ENCODE data around the gene SLC2A9. TPM values are rescaled to one million over a fixed set of nuclear protein-coding genes. Genes with fewer than 3 reads are reported as not detected.

The SLC2A9 gene
- total and polyA plus RNA-seq, 2 of the 13 experiments (the other 11 are each of a cell fraction or from before 2014, with no cell fraction given): 36.2 to 42.3 TPM

GRCh38 chr4:9976293-9976692 is 45.0 kb downstream of the SLC2A9 start (continued):
- no peak for TF ChIP-seq E2F1 (CRISPR knock-in tag; IDR thresholded peaks at IDR 0.05)
- TF ChIP-seq HOXA7 (CRISPR knock-in tag; IDR thresholded peaks at IDR 0.05): no peak
- TF ChIP-seq ZNF326 (CRISPR knock-in tag; IDR thresholded peaks at IDR 0.05; ENCODE audit: borderline replicate concordance): no peak
- no peak for TF ChIP-seq DNMT1 (CRISPR knock-in tag; IDR thresholded peaks at IDR 0.05)
- no peak for TF ChIP-seq KLF16 (CRISPR knock-in tag; IDR thresholded peaks at IDR 0.05)
- TF ChIP-seq GATAD2A (CRISPR knock-in tag; IDR thresholded peaks at IDR 0.05): no peak
- TF ChIP-seq HDAC6 (IDR thresholded peaks at IDR 0.05; ENCODE audit: low read depth, low read length): no peak
- no peak for TF ChIP-seq NCOA1 (CRISPR knock-in tag; IDR thresholded peaks at IDR 0.05)
- TF ChIP-seq HNRNPH1 (optimal IDR thresholded peaks at IDR 0.05; ENCODE audit: low read depth, low read length): no peak
- no peak for TF ChIP-seq NCOA5 (CRISPR knock-in tag; IDR thresholded peaks at IDR 0.05)
- no peak for TF ChIP-seq ZNF362 (CRISPR knock-in tag; IDR thresholded peaks at IDR 0.05; ENCODE audit: borderline replicate concordance)

GRCh38 chr4:9971711-9972110 is 49.6 kb downstream of the SLC2A9 start:
- POLR2A ChIA-PET: no interaction called here
- peaks cover 8 to 38% of the 10 kb centered on the region in 2 experiments; a peak in 4 of 5 replicates for H3K36me3 ChIP-seq (replicated peaks in 1 of 2; ENCODE audit: control insufficient read depth in 1 of 2, insufficient read depth in 2 of 2, low read length in 2 of 2)
- CTCF ChIA-PET (ENCODE audit: low intra/inter-chr PET ratio, low total read pairs): no interaction called here

More at GRCh38 chr4:9971711-9972110, 49.6 kb downstream of the SLC2A9 start:
- DNase-seq (ENCODE audit: low spot score): no peak
- no peak for ATAC-seq
- no peaks in the 10 kb centered on the region for H3K27me3 ChIP-seq (ENCODE audit: control insufficient read depth in 1 of 2, insufficient read depth in 2 of 2, low read length in 2 of 2)
- intact Hi-C loops (cut with micrococcal nuclease; ENCODE audit: unreplicated experiment) (no loop called here), in situ Hi-C loops (cut with HindIII; ENCODE audit: extremely low pct_ligation_motif_present, low pct_unique_long_range_greater_than_20kb) (no loop called here)
- TF ChIP-seq ZNF7 (CRISPR knock-in tag; IDR thresholded peaks at IDR 0.05) (0 out of 2 replicates have a peak, but pooled peaks have one; percentile 15), DPF2 (CRISPR knock-in tag; IDR thresholded peaks at IDR 0.05; ENCODE audit: borderline replicate concordance, low read depth) (no peak), REXO4 (CRISPR knock-in tag; IDR thresholded peaks at IDR 0.05; ENCODE audit: borderline replicate concordance) (no peak), CCDC6 (CRISPR knock-in tag; IDR thresholded peaks at IDR 0.05) (no peak), RFX5 (IDR thresholded peaks at IDR 0.05; ENCODE audit: low read depth, low read length) (peak; percentile 65; the same call in 1 of the 2 replicates), CEBPB (IDR thresholded peaks at IDR 0.05; ENCODE audit: borderline replicate concordance, low read depth, low read length) (peak; percentile 46; the same call in 1 of the 2 replicates)
- H3K79me2 ChIP-seq (ENCODE audit: insufficient read depth, low read length): peaks cover 9% of the 10 kb centered on the region
- no peak overlapping the region for H2AFZ ChIP-seq (ENCODE audit: low read length)
- no peak for FAIRE-seq
- H3K4me1 ChIP-seq (ENCODE audit: insufficient read depth, low read length): 0 out of 2 replicates have a peak, but pooled peaks cover 16% of the 10 kb centered on the region
- H3K9ac ChIP-seq (ENCODE audit: insufficient read depth, low read depth, low read length): no peak overlapping the region
- H4K20me1 ChIP-seq (ENCODE audit: insufficient read depth, low read length): no peaks in the 10 kb centered on the region
- H3K27ac ChIP-seq (ENCODE audit: extremely low read length, insufficient read depth, low read length): no peak overlapping the region
- BruUV-seq (replicated peaks): no TSS peak
- H3K9me3 ChIP-seq (ENCODE audit: low read length): no peaks in the 10 kb centered on the region
- no peak overlapping the region for H3K4me2 ChIP-seq (ENCODE audit: low read depth, low read length)
- 82% methylated on average over 3 of the region's 3 CpGs for WGBS (ENCODE audit: low lambda C conversion rate)
- H3K4me3 ChIP-seq (replicated peaks in 1 of 3; ENCODE audit: insufficient read depth in 1 of 3, low read depth in 2 of 3, low read length in 3 of 3): no peak overlapping the region

Data from HepG2 (cell line).